ENCODE measurements around the gene EFHC1. TPM values are rescaled to one million over a fixed set of nuclear protein-coding genes. Genes with fewer than 3 reads are reported as not detected.

Gene EFHC1
- total RNA-seq, 1 donor from 2014 or later: 1.7 TPM

GRCh38 chr6:52531396-52531795 lies 111.3 kb downstream of the EFHC1 start:
- no peak for DNase-seq
- intact Hi-C loops (cut with micrococcal nuclease): loop anchor here (10.0 kb wide), 1 partner anchor 247 kb away; the partner anchor contains the start of gene MCM3
- Mint-ChIP-seq H3K4me1 (peaks cover 19% of the 10 kb centered on the region), H3K4me3 (no peak overlapping the region), H3K27me3 (no peaks in the 10 kb centered on the region), H3K36me3 (ENCODE audit: low read depth) (peaks cover 3% of the 10 kb centered on the region), H3K27ac (no peak overlapping the region), H3K9me3 (no peaks in the 10 kb centered on the region)

GRCh38 chr6:52531834-52532233 lies 111.7 kb downstream of the EFHC1 start:
- Mint-ChIP-seq H3K27ac (no peak overlapping the region), H3K9me3 (no peaks in the 10 kb centered on the region), H3K4me3 (no peak overlapping the region), H3K4me1 (peaks cover 22% of the 10 kb centered on the region), H3K27me3 (no peaks in the 10 kb centered on the region), H3K36me3 (ENCODE audit: low read depth) (peaks cover 3% of the 10 kb centered on the region)
- intact Hi-C loops (cut with micrococcal nuclease): loop anchor here (10.0 kb wide), 1 partner anchor 247 kb away; the partner anchor contains the start of gene MCM3
- no peak for DNase-seq

DNA sequence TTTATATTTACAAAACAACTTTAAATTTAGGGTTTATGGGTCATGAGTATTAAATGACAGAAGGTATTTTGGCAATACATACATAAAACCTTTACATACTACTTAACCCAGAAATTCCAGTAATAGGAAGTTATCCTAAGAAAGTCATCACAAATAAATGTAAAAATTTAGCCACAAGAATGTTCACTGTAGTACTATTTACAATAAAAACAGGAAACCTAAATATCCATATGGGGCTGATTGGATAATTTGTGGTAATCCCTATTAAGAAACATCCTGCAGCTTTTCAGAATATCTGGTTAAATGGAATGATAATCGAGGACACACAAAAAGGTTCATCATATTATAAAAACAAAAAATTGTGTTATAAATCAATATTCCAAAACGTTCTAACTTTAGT lies 112.3 kb downstream of the EFHC1 start:
- no peaks in the 10 kb centered on the region for H3K27me3 Mint-ChIP-seq
- intact Hi-C loops (cut with micrococcal nuclease): loop anchor here (10.0 kb wide), 1 partner anchor 248 kb away; the partner anchor contains the start of gene MCM3
- no peak overlapping the region for H3K4me3 Mint-ChIP-seq
- peaks cover 3% of the 10 kb centered on the region for H3K36me3 Mint-ChIP-seq (ENCODE audit: low read depth)
- H3K27ac Mint-ChIP-seq: no peak overlapping the region
- H3K9me3 Mint-ChIP-seq: no peaks in the 10 kb centered on the region
- peaks cover 26% of the 10 kb centered on the region for H3K4me1 Mint-ChIP-seq
- no peak for DNase-seq

DNA sequence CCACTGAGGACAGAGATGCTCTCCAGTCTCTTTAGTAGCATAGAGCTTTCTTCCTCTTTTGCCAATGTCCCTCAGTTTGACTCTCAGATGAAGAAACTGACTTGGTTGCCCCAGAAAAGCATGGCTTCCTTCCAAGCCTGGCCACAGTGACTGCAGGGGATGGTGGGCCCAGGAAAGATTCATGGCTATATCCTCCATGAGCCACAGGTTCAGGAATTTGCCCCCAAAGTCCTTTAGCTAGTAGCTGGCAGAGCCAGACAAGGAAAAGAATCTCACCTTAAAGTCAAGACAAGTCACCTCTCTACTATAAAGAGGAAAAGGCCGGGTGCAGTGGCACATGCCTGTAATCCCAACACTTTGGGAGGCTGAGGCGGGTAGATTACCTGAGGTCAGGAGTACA lies 113.3 kb downstream of the EFHC1 start:
- Mint-ChIP-seq H3K36me3 (ENCODE audit: low read depth) (peaks cover 3% of the 10 kb centered on the region), H3K4me3 (no peak overlapping the region), H3K4me1 (peaks cover 34% of the 10 kb centered on the region), H3K27me3 (no peaks in the 10 kb centered on the region), H3K27ac (peak overlapping the region; percentile 17), H3K9me3 (no peaks in the 10 kb centered on the region)
- intact Hi-C loops (cut with micrococcal nuclease): loop anchor here (10.0 kb wide), 1 partner anchor 249 kb away; the partner anchor contains the start of gene MCM3
- no peak for DNase-seq

DNA sequence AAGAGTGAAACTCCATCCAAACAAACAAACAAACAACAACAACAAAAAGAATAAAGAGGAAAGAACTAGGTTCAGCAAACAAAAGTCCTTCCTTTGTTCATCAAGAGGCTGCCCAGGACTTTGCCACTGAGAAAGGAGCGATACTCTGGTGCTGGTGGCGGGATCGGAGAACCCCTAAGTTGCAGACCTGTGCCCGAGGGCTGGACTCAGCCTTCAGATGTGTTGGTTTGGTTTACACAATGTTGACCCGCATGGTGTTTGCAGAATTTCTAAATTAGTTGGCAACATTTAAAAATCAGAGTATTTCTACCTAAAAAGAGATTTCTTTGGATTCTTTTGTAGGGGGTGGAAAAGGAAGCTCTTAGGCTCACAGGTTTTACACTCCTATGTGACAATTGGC lies 114.2 kb downstream of the EFHC1 start:
- intact Hi-C loops (cut with micrococcal nuclease): loop anchor here (2.0 to 10.0 kb wide), 2 partner anchors 40 to 250 kb away; partner anchors contain the start of gene MCM3
- Mint-ChIP-seq H3K4me3 (no peak overlapping the region), H3K9me3 (no peaks in the 10 kb centered on the region), H3K27ac (peak overlapping the region; percentile 84), H3K36me3 (ENCODE audit: low read depth) (peaks cover 3% of the 10 kb centered on the region), H3K4me1 (peaks cover 34% of the 10 kb centered on the region), H3K27me3 (no peaks in the 10 kb centered on the region)
- no peak for DNase-seq

DNA sequence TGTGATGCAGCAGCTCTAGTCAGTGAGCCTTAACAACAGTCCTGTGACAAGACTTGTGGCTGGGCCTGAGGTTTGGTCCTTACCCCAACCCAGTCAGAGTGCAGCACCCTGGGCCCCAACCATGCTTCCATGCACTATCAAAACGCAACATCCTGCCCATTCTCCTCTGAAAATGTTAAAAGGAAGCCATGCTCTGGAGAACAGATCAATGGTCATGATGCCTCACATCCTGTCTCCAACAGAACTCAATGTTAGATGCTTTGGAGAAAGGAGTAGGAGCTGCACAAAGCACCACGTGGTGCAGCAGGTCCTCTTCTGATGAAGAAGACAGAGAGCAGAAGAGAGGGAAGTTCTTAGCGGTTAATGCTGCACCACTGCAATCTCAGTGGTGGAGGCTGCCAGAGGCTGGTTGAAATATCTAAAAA lies 114.8 kb downstream of the EFHC1 start:
- Mint-ChIP-seq H3K4me3 (no peak overlapping the region), H3K27ac (peak overlapping the region; percentile 84), H3K27me3 (no peaks in the 10 kb centered on the region), H3K36me3 (ENCODE audit: low read depth) (peaks cover 2% of the 10 kb centered on the region), H3K4me1 (peaks cover 34% of the 10 kb centered on the region), H3K9me3 (no peaks in the 10 kb centered on the region)
- intact Hi-C loops (cut with micrococcal nuclease): loop anchor here (1.0 to 10.0 kb wide), 3 partner anchors 40 to 250 kb away; partner anchors contain the start of genes EFHC1 and MCM3
- DNase-seq: peak; percentile 84

GRCh38 chr6:52535711-52536423 lies 115.7 kb downstream of the EFHC1 start:
- peak overlapping the region; percentile 8 for H3K27ac Mint-ChIP-seq
- no peaks in the 10 kb centered on the region for H3K9me3 Mint-ChIP-seq
- H3K4me3 Mint-ChIP-seq: peak overlapping the region; percentile 18
- intact Hi-C loops (cut with micrococcal nuclease): loop anchor here (1.0 to 10.0 kb wide), 4 partner anchors 19 to 251 kb away; partner anchors contain the start of genes EFHC1 and MCM3
- H3K4me1 Mint-ChIP-seq: peaks cover 34% of the 10 kb centered on the region
- no peaks in the 10 kb centered on the region for H3K27me3 Mint-ChIP-seq
- H3K36me3 Mint-ChIP-seq (ENCODE audit: low read depth): peaks cover 2% of the 10 kb centered on the region
- no peak for DNase-seq

GRCh38 chr6:52536424-52536916 lies 116.3 kb downstream of the EFHC1 start:
- Mint-ChIP-seq H3K4me1 (peaks cover 34% of the 10 kb centered on the region), H3K36me3 (ENCODE audit: low read depth) (peaks cover 2% of the 10 kb centered on the region), H3K27me3 (no peaks in the 10 kb centered on the region), H3K9me3 (no peaks in the 10 kb centered on the region), H3K27ac (no peak overlapping the region), H3K4me3 (no peak overlapping the region)
- intact Hi-C loops (cut with micrococcal nuclease): loop anchor here (2.0 to 10.0 kb wide), 2 partner anchors 20 to 252 kb away; partner anchors contain the start of gene MCM3
- no peak for DNase-seq

GRCh38 chr6:52537001-52537753 lies 117.0 kb downstream of the EFHC1 start:
- DNase-seq: peak; percentile 63
- H3K27me3 Mint-ChIP-seq: no peaks in the 10 kb centered on the region
- intact Hi-C loops (cut with micrococcal nuclease): loop anchor here (2.0 to 10.0 kb wide), 2 partner anchors 20 to 252 kb away; partner anchors contain the start of gene MCM3
- peaks cover 34% of the 10 kb centered on the region for H3K4me1 Mint-ChIP-seq
- peak overlapping the region; percentile 7 for H3K4me3 Mint-ChIP-seq
- peak overlapping the region; percentile 36 for H3K27ac Mint-ChIP-seq
- H3K9me3 Mint-ChIP-seq: no peaks in the 10 kb centered on the region
- peaks cover 2% of the 10 kb centered on the region for H3K36me3 Mint-ChIP-seq (ENCODE audit: low read depth)

GRCh38 chr6:52538252-52538900 lies 118.2 kb downstream of the EFHC1 start:
- peaks cover 34% of the 10 kb centered on the region for H3K4me1 Mint-ChIP-seq
- H3K9me3 Mint-ChIP-seq: no peaks in the 10 kb centered on the region
- no peak overlapping the region for H3K4me3 Mint-ChIP-seq
- H3K27ac Mint-ChIP-seq: no peak overlapping the region
- peaks cover 2% of the 10 kb centered on the region for H3K36me3 Mint-ChIP-seq (ENCODE audit: low read depth)
- DNase-seq: no peak
- intact Hi-C loops (cut with micrococcal nuclease): loop anchor here (10.0 kb wide), 1 partner anchor 254 kb away; the partner anchor contains the start of gene MCM3
- no peaks in the 10 kb centered on the region for H3K27me3 Mint-ChIP-seq

DNA sequence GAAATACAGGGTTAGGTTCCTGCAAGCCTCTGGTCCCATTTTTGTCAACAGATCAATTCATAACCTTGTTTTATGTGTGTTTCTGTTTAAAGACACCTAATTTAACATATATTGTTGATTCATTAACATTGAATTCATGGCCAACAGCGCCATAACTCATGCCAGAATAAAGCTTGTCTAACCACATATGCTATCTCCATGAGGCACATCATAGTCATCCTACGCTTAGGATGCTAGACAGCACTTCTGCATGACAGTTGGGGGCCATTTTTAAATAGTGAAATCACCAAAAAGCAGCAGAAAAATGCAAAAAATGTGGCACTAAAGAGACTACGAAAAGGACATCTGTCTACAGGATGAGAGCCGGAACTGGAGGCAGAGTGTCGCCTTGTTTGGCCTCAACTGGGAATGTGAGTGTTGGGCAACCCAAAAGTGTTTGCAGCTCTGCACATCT lies 118.8 kb downstream of the EFHC1 start:
- H3K27ac Mint-ChIP-seq: no peak overlapping the region
- H3K4me1 Mint-ChIP-seq: peaks cover 34% of the 10 kb centered on the region
- H3K9me3 Mint-ChIP-seq: no peaks in the 10 kb centered on the region
- intact Hi-C loops (cut with micrococcal nuclease): loop anchor here (10.0 kb wide), 1 partner anchor 254 kb away; the partner anchor contains the start of gene MCM3
- no peak overlapping the region for H3K4me3 Mint-ChIP-seq
- DNase-seq: no peak
- peaks cover 2% of the 10 kb centered on the region for H3K36me3 Mint-ChIP-seq (ENCODE audit: low read depth)
- no peaks in the 10 kb centered on the region for H3K27me3 Mint-ChIP-seq

- intact Hi-C loops (cut with micrococcal nuclease): loop anchor here (10.0 kb wide), 1 partner anchor 255 kb away; the partner anchor contains the start of gene MCM3
- H3K36me3 Mint-ChIP-seq (ENCODE audit: low read depth): peaks cover 2% of the 10 kb centered on the region
- H3K27me3 Mint-ChIP-seq: no peaks in the 10 kb centered on the region
- H3K4me1 Mint-ChIP-seq: peaks cover 33% of the 10 kb centered on the region
- H3K27ac Mint-ChIP-seq: no peak overlapping the region
- DNase-seq: no peak
- no peak overlapping the region for H3K4me3 Mint-ChIP-seq
- H3K9me3 Mint-ChIP-seq: no peaks in the 10 kb centered on the region
Observed at GRCh38 chr6:52539607-52540006, 119.5 kb downstream of the EFHC1 start.

GRCh38 chr6:52540286-52540902 lies 120.3 kb downstream of the EFHC1 start:
- Mint-ChIP-seq H3K4me3 (no peak overlapping the region), H3K27me3 (no peaks in the 10 kb centered on the region), H3K27ac (no peak overlapping the region), H3K36me3 (ENCODE audit: low read depth) (no peaks in the 10 kb centered on the region), H3K4me1 (peaks cover 26% of the 10 kb centered on the region), H3K9me3 (no peaks in the 10 kb centered on the region)
- intact Hi-C loops (cut with micrococcal nuclease): no loop called here
- no peak for DNase-seq
